Posterior vena cava (tissue), 2 donors: ENCODE measurements around the gene L3MBTL3. TPM values are rescaled to one million over a fixed set of nuclear protein-coding genes. Genes with fewer than 3 reads are reported as not detected.
"Not testable (repeated sequence)": the region's sequence is repeated elsewhere in the genome, so short reads cannot be mapped to it uniquely, and the experiment has no call there.

Experiments
- DNase-seq: peaks from one replicate; pipeline ENCODE4 v3.0.0-alpha.2; 2020; ENCODE audit warnings: low spot score
- intact Hi-C, 2 donors: fragments of 100-400 bp; cut with DNase I; formaldehyde crosslinking; loops; one replicate each; pipeline versions ENCODE4 v1.14.1 to v1.14.2; 2022 to 2023
- total RNA-seq, 2 donors: library from RNA; stranded (reverse); fragmentation: NEBNext Ultra II Directional; extraction: Animal tissue kit (Norgen Biotek cat#: 25700); gene quantifications; one replicate each; pipeline ENCODE4 v1.2.1, GENCODE V29; 2021
- donor health status: DM: yes; HTN: yes; CAD: no.
- donor health status: DM: yes; HTN: yes; CAD: no.

The L3MBTL3 gene
- total RNA-seq, 2 donors from 2014 or later: 6.4 to 10.5 TPM

DNA sequence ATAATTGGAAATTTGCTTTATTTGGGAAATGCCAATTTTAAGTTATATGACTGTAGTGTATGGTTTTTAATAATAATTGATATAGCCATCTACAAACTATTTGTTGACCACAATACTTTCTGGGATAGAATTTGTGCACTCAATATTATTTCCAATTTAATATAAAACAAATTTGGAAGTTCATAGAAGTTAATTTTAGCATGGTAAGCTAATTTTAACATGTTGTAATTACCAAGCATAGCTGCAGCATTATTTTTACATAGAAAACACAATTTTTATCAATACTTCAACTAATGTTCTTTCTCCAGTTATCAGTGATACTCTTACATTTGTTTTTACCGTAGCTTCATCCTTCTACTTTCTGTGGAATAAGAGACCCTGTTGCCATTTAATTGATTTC is 100.8 kb downstream of the L3MBTL3 start:
- no peak for DNase-seq
- intact Hi-C loops: no loop called here

DNA sequence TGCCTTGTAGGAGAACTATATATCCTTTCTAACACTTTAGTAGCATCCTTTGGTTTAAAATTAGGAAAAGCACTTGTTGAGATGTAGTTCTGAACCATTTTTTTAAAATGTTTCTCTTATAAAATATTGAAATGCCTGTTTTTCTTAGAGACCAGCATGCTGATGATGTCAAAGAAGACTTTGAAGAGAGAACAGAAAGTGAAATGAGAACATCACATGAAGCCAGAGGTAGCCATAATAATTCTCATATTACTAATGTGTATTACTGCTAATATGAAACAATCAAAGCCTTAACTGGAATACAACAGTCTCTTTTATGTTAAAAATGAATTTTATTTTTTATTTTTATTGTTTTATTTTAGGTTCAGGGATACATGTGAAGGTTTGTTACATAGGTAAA is 102.3 kb downstream of the L3MBTL3 start:
- intact Hi-C loops: no loop called here

DNA sequence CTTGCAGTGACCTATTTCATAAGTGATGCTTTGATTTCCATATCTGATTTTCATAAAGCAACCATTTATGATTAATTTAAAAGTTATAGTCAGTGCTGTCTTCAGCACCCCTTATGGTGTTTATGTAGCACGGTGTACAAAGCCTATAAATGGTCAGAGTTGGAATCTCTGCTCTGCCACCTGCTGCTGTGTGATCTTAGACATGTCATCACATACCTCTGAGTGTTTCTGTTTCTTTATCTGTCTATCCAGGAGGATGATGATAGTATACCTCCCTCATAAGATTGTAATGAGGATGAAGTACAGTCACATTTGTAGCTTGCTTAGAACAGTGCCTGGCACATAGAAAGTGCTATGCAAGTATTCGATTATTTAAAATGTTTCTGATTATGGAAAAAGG is 103.9 kb downstream of the L3MBTL3 start:
- intact Hi-C loops: no loop called here
- DNase-seq: no peak

More for the DNA sequence above, 102.3 kb downstream of the L3MBTL3 start:
- no peak for DNase-seq

DNA sequence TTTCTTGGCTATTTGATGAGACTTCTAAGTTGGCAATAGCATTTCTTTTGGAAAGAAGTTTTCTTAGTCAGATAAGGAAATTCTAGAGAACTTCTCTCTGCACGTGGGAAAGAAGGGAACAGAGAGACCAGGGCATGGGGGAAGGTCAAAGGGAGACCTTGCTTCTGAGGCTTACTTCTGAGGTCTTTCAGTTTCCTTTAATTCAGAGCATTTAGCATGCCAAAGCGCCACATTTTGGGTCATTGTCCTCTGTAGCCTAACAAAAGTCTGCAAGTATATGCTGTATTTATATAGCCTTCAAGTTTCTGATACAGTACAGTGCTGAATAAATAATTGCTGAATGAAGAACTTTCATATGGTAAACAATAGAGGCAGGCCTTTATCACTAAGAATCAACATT is 108.8 kb downstream of the L3MBTL3 start:
- DNase-seq: no peak
- intact Hi-C loops: no loop called here

DNA sequence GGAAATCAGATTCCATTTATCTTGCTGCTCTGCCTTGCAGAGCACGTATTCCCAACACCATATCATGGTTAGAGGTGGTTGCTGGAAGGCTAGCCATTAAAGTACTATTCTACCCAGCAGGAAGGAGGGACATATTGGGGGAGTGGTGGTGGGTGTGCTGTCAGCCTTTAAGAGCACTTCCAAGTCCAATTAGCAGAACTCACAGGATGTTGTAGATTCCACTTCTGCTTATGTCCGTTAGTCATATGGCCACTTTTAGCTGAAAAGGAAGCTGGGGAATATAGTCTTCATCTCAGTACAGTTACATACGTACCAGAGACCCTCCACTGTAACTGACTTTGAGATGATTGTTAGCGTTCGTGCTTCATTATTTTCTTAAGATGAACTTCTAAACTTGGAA is 109.9 kb downstream of the L3MBTL3 start:
- intact Hi-C loops: no loop called here
- DNase-seq: no peak

DNA sequence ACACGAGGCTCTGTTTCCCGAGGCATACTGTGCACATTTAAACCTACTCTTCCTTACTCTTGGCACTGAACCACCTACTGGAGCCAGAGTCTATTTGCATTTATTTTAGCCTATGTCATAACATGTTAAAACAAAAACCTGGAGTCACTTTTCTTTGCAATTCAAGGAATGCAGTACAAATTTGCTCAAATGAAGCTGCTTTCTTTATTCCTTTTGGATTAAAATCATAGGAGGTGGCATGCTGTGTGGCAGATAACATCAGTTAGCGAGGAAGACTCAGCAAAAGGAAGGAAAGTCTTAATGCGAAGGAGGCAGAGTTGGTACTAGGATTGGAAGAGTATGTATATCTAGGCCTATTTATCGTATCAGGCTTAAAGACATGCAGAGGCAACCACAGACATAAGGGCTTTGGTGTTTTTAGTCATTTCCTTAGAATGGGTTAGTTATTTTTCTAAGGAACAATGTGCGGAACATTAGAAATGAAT is 111.4 kb downstream of the L3MBTL3 start:
- intact Hi-C loops: loop anchor here in 1 of 2 donors (5.0 kb wide), 1 partner anchor 1103 kb away; no protein-coding TSS in a partner anchor
- DNase-seq: no peak

DNA sequence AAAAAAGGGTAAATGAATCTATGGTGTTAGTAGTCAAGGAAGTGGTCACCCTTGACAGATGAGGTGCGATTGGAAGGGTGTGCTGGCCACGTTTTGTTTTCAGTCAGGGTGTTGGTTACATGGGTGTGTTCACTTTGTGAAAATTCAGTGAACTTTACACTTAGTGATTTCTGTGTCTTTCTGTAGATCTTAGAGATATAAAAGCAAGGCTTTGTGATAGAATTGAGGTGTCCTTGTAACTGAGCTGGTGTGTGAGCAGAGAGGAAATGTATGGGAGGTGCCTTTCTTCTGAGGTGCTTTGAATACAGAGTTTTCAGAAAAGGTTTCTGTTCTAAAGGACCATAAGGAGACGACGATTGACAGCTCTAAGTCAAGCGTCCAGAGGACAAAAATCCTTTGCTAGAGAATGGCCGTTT is 113.9 kb downstream of the L3MBTL3 start:
- no peak for DNase-seq
- intact Hi-C loops: loop anchor here in 1 of 2 donors (5.0 kb wide), 1 partner anchor 1105 kb away; no protein-coding TSS in a partner anchor

DNA sequence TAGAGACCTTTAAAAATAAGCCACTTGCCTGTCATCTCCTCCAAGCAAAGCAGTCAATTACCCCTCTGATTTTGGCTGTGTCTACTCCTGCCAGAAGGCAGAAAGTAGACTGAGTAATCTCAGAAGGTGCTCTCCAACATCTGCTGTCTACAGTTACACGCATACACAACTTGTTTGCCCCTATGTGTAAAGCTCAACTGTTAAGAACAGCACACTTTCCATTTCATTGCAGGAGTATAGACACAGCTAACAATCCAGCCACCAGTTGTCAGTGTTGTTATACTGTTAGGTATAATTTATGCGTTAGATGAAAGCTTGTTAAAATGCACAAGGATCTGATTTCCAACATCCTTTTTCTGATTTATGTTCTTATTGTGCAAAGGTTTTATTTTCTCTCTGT is 116.2 kb downstream of the L3MBTL3 start:
- DNase-seq: no peak
- intact Hi-C loops: loop anchor here in 1 of 2 donors (5.0 kb wide), 1 partner anchor 1107 kb away; no protein-coding TSS in a partner anchor

DNA sequence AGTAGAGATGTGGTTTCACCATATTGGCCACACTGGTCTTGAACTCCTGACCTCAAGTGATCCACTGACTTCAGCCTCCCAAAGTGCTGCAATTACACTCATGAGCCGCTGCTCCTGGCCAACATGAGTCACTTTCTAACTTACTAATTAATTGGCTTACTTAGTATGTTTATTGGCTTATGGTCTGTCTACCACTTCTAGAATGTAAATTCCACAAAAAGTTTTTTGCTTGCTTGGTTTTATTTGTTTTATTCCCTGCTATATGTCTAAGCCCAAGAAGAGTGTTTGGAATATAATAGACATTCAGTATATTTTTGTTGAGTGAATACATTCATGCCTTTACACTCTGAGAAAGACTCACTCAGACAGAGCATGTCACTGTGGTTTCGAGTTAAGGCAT is 118.4 kb downstream of the L3MBTL3 start:
- DNase-seq: no peak
- intact Hi-C loops: no loop called here

DNA sequence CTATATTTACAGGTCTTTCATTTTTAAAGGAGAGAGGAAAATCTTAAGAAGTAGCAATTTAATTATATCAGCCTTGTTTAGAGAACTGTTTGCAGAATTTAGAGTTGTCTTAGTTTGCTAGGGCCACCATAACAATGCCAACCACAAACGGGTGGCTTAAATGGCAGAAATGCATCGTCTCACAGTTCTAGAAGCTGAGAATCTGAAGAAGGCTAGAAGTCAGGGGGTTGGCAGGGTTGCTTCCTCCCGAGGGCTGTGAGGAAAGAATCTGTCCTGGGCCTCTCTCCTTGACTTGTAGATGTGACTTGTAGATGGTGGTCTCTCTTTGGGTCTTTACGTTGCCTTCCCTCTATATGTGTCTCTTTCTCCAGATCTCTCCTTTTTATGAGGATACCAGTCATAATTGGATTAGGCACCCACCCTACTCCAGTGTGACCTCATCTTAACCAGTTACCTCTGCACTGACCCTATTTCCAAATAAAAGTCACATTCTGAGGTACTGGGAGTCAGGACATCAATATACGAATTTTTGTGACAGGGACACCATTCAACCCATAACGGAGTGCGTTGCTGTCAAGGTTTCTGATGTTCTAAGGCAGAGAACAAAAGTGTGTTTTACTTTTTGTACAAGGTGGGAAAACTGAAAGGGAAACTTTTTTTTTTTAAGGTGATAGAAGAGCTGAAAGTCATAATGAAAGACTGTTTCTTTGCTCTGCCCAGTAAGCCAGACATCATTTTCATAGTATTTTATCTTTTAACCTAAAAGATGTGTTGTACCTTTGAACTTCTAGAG is 119.9 kb downstream of the L3MBTL3 start:
- no peak for DNase-seq
- intact Hi-C loops: no loop called here

DNA sequence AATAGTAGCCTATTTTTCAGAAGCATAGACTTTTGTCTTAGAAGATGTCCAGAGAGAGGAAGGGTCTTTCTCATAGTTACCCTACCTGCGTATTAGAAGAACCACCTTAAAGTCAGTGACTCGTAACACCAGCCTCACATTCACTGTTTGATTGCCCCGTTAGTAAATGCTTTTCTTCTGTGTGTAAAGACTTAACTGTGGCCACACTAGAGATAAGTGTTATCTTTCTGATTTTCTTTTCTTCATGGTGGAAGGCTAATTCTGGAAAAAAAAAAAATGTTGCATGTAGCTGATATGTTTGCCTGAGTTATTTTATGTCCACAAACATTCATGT is 120.5 kb downstream of the L3MBTL3 start:
- no peak for DNase-seq
- intact Hi-C loops: no loop called here

DNA sequence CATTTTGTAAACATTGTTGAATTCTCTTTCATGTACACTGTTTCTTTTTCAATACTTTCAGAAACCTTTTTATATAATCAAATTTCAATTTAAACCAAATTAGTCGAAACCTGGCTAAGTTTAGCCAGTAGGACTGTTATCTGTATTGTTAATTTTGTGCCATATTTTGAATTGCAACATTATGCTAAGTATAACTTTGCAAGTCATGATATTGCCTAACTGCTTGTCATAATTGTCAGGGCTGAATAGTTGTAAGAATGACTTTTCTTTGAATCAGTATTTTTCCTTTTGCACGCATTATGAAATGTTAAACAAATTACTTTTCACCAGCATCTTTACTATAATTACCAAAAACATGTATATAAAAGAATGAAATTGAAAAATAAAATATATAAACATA is 121.7 kb downstream of the L3MBTL3 start:
- no peak for DNase-seq
- intact Hi-C loops: no loop called here

DNA sequence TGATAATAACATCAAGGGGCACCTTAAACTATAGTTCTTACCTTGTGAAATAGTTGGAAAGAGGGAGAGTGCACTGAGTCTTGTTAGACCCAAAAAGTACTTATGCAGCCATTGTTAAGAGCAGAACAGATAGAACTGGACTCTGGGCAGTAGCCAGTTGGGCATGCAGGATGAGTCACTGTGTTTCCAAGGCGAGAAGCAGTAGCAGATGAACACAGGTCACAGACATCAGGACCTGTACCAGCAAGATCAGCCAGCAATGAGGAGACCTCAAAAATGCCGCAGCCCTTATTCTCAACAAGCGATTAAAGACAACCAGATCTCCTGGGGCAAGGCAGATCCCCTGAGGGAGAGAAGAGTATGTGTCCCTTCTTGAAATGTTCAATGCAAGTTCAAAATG is 125.3 kb downstream of the L3MBTL3 start:
- intact Hi-C loops: no loop called here
- DNase-seq: no peak

DNA sequence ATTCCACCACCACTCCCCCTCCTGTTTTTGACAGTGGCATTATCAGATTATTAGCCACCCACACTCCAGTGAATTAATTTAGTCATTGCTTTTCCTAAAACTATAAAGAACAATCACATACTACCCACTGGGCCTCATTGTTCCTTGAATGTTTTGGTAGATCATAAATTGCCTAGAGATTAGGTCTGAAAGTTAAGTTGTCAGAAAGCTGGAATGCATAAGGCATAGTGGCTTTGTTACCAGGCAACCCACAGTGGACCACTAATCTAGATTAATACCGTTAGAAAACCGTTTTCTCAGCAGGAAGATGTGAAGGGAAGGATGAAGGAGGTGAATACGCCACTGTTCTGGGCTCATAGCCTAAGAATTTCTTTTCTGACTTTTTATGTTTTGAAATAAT is 128.7 kb downstream of the L3MBTL3 start:
- DNase-seq: no peak
- intact Hi-C loops: no loop called here

DNA sequence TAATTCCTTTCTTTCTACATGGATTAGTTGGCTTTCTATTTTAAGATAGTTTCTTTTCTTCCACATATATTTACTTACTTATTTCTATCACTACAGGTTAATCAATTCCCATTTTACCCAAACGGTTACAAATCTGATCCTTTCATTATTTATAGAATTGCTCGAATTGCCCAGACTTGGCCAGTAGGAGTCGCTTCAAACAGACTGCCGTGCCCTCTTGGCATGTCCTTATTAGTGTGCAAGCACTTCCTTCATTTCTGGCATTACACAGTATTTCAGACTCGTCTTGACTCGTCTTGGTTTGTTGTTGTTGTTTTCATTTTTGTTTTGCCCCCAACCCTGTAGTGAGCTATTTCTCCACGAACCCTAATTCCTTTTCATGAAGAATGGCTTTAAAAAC is 129.8 kb downstream of the L3MBTL3 start:
- intact Hi-C loops: no loop called here
- no peak for DNase-seq

DNA sequence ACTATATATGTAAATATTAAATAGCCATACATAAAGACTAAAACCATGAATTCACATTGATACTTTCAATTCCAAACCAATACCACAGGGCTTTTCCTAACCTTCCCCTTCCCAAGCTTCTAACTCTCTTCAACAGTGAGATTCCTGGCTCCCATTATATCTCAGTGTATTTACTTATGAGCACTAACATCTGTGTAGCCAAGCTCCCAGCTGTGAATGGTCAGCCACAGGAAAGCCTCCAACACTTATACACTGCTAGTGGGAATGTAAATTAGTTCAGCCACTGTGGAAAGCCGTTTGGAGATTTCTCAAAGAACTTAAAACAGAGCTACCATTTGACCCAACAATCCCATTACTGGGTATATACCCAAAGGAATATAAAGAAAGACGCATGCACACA is 130.6 kb downstream of the L3MBTL3 start:
- intact Hi-C loops, DNase-seq: not testable (repeated sequence)

DNA sequence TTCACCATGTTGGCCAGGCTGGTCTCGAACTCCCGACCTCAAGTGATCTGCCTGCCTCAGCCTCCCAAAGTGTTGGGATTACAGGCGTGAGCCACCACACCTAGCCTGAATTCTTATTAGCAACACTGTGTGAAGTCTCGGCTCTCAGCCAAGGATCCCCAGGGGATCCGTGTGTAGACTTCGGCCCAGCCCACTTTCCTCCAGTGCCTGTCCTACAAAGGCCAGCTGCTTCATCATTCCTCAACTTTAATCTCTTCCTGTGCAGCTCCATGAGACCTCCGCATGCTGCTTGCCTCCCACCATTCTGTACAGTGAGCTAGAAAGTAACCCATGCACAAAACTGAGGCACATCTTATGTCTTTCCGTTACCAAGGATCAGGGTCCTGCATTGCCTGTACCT is 132.5 kb downstream of the L3MBTL3 start:
- intact Hi-C loops: no loop called here
- no peak for DNase-seq

DNA sequence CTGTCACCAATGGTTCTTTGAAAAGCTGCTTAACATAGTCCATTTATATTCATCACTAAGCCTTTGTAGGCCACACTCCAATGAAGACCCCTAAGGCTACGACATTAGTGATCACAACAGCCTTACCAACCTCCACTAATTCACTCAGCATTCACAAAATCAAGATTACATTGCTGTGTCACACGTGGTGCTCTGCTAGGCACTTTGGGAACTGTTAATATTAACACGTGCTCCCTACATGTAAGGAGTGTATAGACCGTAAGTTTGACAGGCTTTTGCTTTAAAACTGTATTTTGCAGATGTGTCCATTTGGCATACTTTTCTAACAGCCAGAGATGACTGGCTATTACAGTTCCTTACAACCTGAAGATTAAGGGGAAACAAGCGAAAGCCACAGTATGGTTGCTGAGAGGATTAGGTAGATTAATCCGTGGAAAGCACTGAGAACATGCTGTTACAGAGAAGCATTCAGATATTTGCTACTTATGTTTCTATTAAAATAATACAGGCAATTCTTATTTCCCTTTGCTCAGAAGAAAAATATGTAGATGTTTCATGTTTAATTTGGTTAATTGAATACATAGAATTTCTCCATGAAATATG is 134.6 kb downstream of the L3MBTL3 start:
- DNase-seq: no peak

DNA sequence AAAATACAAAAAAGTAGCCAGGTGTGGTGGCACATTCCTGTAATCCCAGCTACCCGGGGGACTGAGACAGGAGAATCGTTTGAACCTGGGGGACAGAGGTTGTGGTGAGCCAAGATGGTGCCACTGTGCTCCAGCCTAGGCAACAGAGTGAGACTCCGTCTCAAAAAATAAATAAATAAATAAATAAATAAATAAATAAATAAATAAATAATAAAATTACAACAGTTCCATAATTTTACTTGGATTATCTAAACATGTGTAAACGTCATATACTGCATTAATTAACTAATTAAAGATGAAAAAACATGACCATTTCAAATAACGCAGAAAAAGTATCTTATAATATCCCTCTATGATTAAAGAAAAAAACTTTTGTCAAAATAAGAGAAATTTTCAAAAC is 138.5 kb downstream of the L3MBTL3 start:
- DNase-seq: no peak
- intact Hi-C loops: no loop called here

More for the DNA sequence above, 134.6 kb downstream of the L3MBTL3 start:
- intact Hi-C loops: no loop called here

DNA sequence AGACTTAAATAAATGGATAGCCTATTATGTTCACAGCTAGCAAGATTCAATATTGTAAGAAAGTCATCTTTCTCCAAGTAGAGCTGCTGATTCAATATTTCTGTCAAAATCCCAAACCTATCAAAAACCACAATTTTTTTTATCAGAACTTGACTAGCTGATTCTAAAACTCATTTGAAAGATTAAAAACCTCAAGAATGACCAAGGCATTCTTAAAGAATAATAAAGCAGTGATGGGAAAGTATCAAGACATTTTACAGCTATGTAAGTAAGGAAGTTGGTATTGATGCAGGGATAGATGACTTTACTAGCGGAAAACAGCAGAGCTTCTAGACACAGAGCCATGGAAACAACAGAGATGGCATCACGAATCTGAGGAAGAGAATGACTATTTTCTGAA is 139.7 kb downstream of the L3MBTL3 start:
- no peak for DNase-seq
- intact Hi-C loops: no loop called here

DNA sequence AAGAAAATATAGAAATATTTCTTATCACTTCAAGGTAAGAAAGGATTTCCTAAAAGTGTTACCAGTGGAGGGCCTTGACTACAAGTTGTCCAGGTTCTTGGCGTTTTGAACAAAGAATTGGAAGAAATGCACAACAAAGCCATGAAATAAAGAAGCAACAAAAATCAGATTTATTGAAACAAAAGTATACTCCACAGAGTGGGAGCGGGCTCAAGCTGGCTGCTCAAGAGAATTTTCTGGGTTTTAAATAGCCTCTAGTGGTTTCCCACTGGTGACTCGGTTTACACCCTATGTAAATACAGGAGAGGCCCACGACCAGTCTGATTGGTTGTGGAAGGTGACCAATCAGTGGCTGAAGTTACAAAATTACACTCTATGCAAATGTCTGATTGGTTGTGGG is 140.2 kb downstream of the L3MBTL3 start:
- intact Hi-C loops: no loop called here
- no peak for DNase-seq
